Femur (tissue), 1 donor: ENCODE results near the gene EDDM3A.
"Not testable (repeated sequence)": the region's sequence is repeated elsewhere in the genome, so short reads cannot be mapped to it uniquely, and the experiment has no call there.

Experiments
- DNase-seq: peaks from one replicate; pipeline ENCODE4 v3.0.0-alpha.2; 2017

The EDDM3A gene, protein sequence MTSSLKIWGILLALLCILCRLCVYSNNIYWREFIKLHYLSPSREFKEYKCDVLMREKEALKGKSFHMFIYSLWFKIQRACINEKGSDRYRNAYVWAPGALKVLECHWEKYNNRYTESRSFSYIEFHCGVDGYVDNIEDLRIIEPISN

DNA sequence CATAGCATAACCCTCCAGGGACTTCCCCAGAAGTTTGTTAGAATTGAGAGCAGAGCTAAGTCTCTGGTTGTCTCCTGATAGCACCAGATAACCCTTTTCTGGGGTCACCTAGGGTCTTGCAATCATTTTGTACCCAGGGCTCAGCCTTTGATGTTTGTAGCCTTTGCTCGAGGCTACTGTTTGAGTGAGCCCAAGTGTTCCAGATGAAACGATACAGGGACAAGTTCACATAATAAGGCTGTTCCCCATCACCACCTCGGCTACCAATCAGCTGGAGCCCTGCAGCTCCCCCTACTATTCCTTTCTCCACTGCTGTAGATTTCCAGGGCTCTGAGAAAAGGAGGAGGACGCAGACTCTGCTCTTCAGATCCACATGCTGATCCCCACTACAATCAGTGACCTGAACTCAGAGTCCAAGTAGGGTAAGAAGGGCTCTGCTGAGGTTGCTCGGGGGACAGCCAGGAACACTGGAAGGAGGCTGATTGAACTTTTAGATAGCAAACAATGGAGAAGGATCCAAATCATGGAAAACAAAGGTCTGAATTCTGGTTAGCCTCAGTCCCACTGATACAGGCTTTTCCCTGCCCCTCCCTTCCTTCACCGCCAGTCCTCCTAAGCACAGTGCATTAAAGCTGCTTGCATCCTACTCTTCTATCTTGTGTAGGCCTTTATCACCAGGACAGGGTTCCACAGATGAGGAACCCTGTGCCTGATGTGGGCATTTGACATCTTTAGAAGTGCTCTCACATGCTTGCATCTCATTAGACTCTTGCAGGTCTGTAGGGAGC is at the start of gene EDDM3A:
TSS of gene EDDM3A (plus strand) at position 317 of the 788 bp plus-strand sequence. CDS start 1,694 bp downstream, outside the sequence.
- no peak for DNase-seq

DNA sequence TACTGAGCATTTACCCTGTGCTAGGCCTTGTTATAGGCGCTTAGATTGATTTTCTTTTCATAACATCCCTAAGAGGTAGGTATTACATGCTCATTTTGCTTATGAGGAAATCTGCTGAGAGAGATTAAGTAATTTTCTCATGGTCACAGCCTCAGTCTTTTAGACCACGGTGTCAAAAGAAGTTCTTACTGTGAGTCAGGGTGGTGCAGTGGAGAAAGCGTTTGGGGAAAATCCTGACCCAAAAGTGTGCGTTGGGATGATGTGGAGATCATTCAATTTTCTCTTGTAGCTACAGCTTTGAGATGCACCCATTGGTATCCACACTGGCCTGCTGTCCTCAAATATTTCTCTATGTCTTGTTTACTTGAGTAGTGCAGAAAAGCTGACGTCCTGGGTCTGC is 48.9 kb upstream of the EDDM3A start:
- DNase-seq = no peak

DNA sequence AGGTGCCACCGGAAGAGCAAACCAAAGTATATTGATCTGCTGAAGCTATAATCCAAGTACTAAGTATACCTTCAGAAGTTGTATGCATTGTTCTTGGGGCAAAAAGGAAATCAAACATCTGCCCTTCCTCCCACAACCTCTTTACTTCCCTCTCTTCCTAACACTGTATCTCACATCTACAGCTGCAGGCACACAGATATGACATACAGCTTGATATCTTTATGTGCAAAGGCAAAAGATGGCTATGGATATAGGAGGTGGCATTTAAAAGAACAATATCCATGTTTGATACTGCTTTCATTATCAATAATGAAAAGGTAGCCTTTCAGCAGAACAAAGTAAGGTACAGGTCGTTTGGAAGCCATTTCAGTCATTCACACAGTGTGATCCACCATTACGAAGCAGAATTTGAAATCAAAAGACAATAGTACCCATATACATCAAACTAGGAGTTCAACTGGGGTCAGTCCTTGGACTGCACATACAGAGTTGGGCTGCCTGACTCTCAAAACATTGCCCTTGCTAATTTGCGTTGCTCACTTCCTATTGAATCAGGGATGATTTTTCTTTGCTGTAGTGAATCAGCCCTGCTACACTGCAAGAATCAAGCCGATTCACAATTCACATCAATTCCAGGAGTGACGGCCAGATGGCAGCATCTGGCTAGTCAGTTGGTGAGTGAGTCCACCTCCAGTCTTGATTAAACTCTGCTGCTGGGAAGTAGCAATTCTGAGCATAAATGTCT is 48.2 kb upstream of the EDDM3A start:
- peak; percentile 71 for DNase-seq

DNA sequence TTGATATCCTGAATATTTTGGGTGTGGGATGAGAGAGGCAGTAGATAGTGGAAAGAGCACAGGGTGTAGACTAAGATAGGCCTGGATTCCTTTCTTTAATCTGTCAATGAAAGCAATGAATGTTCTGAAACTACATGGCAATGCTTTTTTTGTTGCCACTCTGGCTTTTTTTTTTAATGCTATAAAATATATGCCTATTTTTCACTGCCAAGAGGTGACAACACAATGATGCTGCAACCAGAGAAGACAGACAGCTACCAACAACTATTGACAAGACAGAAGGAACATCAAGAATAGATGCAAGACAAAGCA is 47.7 kb upstream of the EDDM3A start:
- DNase-seq = no peak

DNA sequence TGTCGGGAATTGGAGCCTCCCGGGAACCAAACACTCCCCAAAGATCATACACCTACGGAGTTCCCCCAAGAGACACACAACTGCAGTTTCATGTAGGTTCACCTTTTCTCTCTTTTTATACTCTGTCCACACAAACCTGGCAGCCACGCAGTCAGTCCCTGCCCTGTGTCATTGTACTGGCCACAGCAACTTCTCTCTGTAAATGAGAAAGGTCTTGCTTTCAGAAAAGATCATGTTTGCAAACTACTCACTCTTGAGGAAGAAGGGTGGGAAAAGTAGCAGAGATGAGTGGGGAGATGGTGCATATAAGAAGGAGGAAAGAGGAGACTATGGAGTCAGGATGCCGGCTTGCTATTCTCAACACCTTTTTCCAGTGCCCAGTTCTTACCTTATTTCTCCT is 46.8 kb upstream of the EDDM3A start:
- no peak for DNase-seq

DNA sequence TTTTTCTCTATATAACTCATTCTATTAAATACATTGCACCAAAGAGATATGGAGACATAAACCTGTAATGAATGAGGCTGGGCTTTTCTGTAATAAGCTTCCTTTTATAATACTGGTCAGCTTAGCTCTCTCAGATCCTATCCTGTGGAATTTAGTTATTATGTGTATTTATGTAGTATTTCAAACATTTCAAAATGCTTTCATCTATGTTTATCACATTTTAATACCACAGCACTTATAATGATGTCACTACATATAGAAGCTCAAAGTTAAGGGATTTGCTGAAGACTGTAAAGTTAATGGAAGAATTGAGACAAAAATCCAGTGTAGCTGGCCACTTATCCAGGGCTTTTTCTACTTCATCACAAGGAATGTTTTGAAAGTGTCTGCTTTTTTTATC is 45.8 kb upstream of the EDDM3A start:
- no peak for DNase-seq

DNA sequence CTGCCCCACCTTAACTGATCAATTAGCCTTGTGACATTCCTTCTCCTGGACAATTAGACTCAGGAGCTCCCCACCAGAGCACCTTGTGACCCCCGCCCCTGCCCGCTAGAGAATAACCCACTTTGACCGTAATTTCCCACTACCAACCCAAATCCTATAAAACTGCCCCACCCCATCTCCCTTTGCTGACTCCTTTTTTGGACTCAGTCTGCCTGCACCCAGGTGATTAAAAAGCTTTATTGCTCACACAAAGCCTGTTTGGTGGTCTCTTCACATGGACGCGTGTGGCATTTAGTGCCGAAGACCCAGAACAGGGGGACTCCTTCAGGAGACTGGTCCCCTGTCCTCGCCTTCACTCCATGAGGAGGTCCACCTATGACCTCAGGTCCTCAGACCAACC is 44.7 kb upstream of the EDDM3A start:
- DNase-seq = not testable (repeated sequence)

DNA sequence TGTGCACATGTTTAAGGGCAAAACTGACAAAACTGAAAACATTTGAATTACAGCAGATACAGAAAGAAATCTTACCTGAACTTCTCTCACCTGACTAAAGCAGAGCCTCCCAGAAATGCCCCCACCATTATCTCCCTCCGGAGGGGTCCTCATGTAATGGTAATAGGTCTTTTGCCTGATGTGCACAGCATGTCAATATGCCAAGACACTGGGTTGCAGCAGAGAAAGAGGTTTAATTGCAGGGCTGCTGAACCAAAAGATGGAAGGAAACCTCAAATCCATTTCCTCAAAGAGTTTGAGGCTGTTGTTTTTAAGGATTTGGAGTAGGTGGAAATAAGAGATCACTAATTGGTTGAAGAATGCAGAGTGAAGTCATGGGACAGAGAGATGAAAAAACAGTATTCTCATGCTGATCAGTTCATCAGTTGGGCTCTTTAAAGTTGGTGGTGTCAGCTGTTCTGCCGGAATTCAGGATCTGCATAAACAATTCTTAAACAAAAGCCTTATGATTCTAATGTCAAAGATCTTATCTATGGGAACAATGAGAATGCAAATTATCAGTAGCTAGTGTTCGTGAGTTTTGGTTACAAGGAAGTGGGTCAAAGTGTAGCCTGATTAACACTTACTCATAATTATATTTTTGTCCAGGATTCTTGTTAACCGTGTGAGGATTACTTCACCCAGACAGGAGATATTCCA is 38.9 kb upstream of the EDDM3A start:
- DNase-seq = no peak

DNA sequence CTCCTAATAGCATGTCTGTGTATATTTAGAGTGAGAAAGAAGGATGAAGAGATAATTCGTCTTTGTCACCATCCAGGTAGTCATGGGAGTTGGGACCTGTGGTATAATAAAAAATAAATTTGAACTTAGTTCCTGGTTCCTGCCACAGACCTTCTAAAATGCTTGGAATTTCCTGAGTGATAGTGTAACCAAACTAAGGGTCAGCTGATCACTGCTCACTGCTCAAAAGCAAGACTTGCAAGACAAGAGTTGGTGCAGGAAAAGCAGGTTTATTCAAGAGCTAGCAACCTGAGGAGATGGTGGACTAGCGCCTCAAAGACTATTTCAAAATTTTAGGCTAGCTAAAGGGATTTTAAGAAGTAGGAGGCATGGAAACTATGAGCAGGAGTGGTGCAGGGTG is 38.1 kb upstream of the EDDM3A start:
- DNase-seq = no peak

DNA sequence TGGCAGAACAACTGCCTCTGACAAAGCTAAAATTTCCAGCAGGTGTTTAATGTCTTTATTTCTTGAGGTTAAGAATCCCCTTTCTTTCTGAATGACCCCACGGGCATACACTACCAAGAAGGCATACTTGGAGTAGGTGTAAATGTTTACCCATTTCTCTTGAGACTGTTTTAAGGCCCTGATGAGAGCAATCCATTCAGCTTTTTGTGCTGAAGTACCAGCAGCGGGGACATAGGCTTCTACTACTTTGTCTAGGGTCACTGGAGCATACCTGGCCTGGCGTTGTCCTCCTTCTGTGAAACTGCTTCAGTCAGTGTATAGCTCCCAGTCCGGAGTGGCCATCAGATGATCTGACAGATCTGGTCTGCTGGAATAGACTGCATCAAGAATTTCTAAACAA is 34.4 kb upstream of the EDDM3A start:
- no peak for DNase-seq

DNA sequence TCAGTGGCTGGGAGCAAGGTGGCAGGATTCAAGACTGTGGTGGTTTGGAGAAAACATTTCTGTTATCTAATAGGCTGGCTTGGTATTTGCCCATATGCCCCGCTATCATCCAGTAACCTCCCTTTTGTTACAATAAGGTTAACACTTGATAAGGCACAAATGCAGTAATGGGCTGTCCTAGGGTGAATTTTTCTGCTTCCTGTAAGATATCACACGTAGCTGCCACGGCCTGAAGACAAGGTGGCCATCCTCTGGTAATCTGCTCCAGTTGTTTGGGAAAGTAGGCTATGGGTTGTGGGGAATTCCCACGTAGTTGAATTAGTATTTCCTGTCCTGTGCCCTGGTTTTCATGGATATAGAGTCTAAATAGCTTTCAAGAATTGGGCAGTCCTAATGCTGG is 34.0 kb upstream of the EDDM3A start:
- DNase-seq = no peak

DNA sequence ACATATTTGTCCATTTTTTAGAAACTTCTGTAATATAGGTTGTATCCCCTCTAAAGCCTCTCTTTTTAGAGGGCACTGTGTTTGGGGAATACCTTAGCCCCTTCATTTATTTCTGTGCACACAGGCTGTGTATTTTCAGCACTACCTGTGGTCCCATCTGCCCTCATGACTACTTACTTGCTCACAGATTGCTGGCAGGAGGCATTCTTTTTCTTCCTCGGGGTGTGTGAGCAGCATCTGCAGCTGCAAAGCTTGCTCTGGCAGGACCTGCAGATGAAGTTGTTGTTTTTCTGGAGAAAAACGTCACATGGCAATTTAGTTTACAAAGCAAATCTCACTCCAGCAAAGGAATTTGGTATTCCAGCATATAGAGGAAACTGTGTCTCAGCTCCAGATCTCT is 32.8 kb upstream of the EDDM3A start:
- no peak for DNase-seq

DNA sequence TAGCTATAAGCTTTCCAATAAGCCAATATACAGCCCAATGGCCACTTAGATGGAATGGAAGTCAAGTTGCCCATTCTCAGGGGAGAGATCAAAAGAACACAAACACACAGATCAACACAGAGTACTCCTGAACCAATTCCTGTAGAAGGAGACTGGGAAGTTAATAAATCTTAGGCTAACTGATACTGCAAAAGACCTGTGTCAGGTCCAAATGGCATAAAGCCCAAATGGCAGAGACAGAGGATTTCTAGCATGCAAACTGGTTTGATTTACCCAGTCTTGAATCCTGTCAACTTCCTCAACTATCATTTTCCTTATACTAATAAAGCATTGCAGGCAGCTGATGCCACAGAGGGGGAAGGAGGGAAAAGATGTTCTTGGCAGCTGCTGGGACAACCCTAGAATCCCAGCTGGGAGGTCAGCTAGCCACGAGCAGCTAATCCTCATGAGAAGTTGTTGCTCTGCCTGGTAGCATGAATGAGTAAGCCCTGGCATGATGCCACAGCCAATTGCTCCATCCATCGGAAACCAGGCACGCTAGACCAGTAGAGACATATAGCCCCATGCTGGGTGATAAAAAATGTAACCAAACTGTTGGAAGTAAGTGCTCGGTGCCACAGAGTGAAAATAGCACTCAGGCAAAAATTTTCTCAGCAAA is 31.0 kb upstream of the EDDM3A start:
- DNase-seq = peak; percentile 18

DNA sequence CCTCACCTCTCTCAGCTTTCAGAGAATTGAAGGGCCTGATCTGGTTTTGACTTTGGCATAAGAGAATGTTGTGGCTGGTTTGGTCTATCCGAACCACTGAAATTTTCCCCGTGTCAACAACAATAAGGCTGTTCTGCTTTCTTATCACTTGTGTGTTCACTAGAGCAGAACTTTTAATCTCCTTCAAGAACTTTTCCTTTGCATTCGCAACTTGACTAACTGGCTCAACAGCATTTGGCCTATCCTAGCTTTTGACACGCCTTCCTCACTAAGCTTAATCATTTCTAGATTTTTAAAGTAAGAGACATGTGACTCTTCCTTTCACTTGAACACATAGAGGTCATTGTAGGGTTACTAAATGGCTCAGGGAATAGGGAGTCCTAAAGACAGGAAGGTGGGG is 25.9 kb upstream of the EDDM3A start:
- no peak for DNase-seq

DNA sequence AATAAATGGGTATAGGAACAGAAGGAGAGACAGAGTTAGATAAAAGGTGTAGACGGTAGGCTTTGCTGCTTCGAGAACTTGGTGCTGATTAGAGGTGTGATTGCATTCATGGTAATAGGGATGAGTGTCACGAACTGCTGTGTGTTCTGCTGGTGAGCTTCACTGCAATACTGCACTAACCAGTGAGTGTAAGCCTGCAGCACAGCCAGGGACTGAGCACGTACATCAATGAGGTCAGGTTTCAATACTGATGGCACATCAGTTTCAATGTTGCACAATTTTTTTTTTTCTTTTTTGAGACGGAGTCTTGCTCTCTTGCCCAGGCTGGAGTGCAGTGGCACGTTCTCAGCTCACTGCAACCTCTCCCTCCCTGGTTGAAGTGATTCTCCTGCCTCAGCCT is 24.9 kb upstream of the EDDM3A start:
- DNase-seq = no peak

DNA sequence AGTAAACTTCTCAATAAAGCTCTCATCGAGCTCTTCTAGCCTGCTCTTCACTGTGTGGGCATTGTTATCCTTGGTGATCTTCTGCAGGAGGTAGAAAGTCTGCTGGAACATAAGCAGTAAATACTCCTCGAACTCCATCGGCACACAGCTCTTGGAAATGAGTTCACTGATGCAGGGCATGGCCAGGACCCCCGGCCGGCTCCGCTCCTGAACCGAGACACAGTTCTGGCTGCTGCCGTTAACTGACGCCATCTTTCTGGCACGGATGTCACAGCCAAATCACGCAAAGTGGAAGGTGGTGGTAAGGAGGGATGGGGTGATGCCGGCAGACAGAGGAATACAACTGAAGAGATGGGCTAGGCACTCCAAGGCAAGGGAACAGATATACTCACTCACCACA is 23.7 kb upstream of the EDDM3A start:
- no peak for DNase-seq

DNA sequence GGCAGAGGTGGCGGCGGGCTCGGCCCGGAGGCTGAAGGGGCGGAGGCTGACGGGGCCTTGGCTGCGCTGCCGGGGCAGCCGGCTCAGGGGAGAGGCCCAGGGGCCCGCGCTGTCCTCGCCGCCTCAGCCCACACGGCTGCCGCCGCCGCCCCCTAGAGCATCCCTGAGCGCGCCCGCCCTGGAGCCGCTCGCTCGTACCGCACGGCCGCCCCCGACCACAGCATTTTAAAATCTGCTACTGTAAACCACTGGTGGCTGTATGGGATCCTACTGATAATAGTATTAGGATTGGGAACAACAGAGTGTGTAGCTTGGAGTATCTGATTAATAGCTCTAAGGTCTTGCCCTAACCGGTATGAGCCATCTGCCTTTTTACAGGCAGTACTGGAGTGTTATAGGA is 22.2 kb upstream of the EDDM3A start:
- no peak for DNase-seq

DNA sequence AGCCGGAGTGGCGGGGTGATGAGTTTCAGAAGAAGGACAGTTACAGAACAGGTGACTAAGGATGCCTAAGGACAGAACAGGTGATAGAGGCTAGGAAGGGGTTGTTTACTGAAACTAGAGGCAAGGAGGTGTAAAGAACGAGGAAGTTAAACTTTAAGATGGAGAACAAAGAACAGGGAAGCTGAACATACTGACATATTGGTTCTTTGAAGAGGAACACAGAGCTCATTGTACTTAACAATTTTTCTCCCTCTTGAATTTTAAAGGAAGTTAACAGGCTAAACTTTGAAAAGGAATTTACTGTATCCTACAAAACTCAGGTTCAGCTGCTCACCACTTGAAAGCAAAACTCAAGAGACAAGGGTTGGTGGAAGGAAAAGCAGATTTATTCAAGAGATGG is 19.6 kb upstream of the EDDM3A start:
- DNase-seq = not testable (repeated sequence)

DNA sequence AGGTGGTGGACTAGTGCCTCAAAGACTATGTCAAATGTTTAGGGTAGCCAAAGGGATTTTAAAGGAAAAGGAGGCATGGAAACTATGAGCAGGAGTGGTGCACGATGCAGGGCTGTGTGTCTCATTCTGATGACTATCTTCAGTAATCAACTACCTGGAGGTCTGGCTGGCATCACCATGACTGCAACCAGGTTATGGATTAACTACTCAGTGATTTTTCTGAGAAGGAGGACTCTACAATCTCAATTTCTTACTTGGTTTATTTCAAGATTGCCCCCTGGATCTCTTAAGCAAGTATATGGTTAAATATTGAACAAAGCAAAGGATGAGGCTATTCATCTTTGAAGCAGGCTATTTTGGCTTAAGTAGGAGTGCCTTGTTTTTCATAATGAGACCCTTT is 19.2 kb upstream of the EDDM3A start:
- no peak for DNase-seq

DNA sequence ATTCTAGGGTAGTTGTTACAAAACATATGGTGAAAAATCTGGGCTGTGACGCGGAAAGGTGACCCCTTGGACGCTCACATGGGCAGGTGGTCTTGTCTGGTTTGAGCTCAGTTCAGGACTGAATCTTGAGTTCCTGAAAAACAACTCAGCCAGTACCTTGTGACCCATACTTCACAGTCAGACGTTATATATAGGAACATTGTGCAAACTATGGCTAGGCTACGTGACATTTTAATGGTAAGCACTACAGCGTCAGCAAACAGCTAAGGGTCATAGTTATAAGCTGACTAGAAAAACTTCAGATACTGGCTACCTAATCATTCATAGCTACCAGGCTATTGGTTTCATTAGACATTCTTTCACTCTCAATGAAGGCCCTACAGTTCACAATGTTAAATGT is 14.8 kb upstream of the EDDM3A start:
- no peak for DNase-seq

DNA sequence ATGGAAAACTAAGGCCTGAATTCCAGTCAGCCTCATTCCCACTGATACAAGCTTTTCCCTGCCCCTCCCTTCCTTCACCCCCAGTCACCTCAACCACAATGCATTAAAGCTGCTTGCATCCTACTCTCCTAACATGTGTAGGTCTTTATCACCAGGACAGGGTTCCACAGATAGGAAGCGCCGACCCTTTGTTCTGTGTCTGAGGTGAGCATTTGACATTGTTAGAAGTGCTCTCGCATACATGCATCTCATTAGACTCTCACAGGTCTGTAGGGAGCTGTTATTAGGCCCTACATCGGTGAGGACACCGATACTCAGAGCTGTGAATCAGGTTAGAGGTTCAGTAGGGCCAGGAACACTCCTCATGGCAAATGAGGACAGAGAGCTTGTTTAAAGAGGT is 13.2 kb upstream of the EDDM3A start:
- no peak for DNase-seq

DNA sequence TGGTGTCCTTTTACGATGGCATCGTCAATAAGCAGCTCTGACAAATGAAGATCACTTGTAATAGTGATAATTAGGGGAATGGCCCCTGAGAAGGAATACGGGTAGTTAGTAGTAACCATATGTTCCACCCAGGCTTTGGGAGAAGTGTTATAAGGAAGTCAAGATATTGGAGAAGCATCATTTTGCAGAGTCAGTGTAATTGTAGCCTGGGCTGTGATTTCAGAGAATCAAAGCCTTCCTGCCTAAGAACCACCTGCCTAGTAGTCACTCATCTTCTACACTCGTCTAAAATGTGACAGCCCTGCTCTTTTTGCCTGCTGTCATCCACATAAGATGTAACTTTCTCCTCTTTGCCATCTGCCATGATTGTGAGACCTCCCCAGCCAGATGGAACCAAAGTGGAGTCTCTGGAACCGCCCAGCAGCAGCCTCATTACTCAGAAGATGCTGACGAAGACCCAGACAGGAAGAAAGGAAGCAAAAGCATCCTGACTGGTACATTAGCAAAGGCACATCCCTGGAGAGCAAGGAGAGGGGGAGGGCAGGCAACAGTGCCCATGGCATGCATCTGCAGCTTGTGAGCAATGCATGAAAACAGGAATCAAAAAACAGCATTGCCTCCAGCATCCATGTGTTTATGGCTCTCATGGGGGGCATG is 12.6 kb upstream of the EDDM3A start:
- DNase-seq = no peak
